HG03108 (cell line): ENCODE measurements around the gene CITED4.
A peak's percentile ranks its signal among the peaks of the same experiment; 100 is the strongest.

Experiments used
- ATAC-seq: cut with Tn5 transposase; IDR thresholded peaks from one replicate; pipeline ENCODE4 v1.9.1; 2021; ENCODE audit warnings: moderate library complexity; ENCODE audit not compliant: unreplicated experiment

The CITED4 gene

GRCh38 chr1:40886318-40887011, 24.3 kb upstream of the CITED4 start:
- ATAC-seq, result no peak

DNA sequence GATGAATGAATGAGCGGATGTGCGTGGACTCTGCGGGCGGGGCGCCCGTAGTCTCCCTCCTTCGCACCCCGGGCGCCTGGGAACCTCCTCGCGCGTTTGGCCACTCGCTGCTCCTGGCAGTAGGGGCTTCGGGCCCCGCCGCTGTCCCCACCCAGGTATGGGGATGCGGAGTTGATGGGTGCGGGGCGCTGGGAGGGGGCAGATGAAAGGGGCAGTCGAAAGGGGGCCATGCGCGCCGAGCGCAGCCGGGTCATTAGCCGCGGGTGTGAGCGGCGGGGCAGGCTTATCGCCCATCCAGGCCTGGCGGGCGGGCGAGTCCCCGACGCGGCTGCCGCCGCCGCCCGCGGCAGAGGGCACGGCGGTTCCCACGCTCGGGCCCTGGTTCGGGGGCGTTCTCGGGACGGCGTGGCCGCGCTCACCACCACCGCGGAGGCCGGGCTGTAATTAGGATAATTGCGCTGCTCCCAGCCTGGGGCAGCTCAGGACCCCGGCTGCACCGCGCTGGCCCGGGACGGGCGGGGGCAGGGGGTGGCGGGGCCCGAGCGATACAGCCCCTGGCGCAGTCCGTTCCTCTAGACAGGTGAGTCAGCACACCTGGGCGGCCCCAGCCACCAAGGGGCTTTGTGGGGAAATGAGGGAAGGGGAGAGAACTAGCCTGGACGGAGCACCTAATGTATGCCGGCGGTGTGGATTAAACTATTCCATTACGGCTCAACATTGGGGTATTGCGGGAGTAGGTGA, 22.1 kb upstream of the CITED4 start:
- ATAC-seq, result no peak

- ATAC-seq, result no peak
Measured at GRCh38 chr1:40880813-40881549, 18.8 kb upstream of the CITED4 start.

DNA sequence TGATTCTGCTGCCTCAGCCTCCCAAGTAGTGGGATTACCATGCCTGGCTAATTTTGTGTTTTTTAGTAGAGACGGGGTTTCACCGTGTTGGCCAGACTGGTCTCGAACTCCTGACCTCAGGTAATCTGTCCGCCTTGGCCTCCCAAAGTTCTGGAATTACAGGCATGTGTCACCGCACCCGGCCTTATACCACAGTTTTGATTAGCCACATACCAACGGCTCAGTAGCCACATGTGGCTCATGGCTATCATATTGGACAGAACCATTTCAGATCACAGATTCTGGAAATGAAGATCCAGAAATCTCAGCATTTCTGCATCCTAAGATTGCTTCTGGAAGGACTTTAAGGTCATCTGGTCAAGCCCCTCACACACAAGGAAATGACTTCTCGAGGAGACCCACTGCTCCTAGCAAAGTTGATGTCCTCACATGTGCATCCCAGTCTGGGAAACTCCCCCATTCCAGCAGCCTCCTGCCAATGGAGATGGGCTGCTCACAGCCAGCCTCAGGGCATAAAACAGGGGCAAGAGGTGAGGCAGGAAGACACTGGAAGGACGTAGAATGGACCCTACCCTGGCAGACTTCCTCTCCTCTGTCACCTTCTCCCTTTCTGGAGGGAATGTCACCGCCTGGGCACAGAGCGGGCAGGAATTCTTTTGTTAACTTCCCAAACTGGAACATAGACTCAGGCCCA, 17.5 kb upstream of the CITED4 start:
- ATAC-seq, result no peak

DNA sequence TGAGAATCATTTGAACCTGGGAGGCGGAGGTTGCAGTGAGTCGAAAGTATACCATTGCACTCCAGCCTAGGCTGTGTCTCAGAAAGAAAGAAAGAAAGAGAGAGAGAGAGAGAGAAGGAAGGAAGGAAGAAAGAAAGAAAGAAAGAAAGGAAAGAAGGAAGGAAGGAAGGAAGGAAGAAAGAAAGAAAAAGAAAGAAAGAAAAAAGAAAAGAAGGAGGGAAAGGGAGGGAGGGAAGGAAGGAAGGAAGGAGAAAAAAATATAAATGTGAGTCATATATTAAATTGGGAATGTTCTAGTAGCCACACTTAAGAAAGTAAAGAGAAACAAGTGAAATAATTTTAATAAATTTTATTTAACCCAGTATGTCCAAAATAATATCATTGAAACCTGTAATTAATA, 16.7 kb upstream of the CITED4 start:
- ATAC-seq, result no peak

DNA sequence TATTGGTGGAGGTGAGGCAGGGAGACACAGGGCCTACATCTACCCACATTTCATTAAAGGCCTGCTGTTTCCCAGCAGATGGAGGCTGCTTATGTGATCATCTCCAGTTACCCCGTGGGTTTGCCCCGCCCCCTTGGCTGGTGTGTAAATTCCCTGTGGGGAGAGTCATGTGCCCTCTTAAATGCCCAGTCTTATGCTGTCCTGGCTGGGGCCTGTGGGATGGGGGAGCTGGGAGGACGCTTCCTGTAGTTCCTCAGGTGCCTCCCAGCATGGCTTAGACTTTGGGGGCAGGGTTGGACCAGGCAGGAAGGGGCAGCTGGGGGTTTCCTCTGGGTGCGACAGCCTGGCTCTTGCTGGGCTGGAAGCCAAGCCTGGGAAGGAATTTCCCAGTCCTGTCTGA, 15.5 kb upstream of the CITED4 start:
- ATAC-seq, result no peak

DNA sequence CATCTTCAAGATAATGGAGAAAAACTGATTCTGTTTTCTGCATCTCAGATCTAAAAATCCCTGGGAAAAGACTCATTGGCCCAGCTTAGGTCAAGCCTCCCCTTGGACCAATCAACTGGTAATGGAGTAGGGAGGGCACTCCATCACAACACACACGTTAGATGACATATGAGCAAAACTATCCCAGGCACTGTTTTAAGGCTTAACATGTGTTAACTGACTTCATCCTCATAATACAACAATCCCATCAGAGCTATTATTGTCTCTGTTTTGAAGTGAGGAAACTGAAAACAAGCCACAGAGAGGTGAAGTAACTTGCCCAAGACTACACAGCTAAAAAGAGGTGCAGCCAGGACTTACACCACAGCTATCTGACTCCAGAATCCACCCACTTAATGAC, 14.7 kb upstream of the CITED4 start:
- ATAC-seq, result no peak

- no peak for ATAC-seq
Measured at GRCh38 chr1:40876436-40876761, 14.2 kb upstream of the CITED4 start.

DNA sequence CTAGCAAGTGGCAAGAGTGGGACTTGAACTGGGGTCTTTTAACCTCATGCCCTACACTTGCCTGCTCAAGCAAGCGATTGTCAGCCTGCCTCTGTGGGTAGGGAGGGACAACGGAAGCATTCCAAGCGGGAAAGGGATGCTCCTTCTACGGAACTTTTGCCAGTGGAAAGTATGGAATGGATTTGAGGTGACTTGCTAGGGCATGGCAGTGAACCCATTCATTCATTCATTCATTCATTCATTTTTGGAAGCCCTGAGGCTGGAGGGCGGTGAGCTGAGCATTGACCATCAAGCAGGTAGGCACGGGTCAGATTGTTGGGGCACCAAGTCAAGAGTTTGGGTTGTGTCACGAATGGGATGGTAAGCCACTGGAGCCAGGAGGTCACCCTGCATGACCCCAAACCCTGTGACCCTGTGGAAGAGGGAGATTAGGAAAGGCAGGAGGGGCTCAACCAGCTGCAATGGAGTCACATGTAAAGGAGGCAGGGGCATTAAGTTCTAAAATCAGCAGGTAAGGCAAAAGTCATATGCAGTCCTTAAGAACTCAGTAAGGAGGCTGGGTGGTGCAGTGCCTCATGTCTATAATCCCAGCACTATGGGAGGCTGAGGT, 11.8 kb upstream of the CITED4 start:
- ATAC-seq, result no peak

GRCh38 chr1:40872276-40872675, 10.1 kb upstream of the CITED4 start:
- no peak for ATAC-seq

- ATAC-seq, result no peak
Measured at GRCh38 chr1:40870135-40870728, 8.1 kb upstream of the CITED4 start.

DNA sequence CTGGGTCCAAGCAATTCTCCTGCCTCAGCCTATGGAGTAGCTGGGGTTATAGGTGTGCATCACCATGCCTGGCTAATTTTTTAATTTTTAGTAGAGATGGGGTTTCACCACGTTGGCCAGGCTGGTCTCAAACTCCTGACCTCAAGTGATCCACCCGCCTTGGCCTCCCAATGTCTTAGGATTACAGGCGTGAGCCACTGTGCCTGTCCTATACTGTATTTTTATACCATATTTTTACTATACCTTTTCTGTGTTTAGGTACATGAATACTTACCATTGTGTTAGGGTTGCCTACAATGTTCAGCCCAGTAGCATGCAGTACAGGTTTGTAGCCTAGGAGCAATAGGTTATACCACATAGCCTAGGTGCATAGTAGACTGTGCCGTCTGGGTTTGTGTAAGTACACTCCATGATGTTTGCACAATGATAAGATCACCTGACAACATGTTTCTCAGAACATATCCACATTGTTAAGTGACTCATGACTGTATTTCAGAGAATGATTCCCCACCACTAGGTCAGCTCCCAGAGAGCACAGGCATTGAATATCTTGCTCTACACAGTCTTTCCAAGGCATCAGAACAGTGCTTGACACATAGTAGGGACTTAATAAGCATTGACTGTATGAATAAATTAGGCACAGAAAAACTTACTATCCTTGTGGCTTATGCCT, 6.0 kb upstream of the CITED4 start:
- no peak for ATAC-seq

- ATAC-seq, result peak; percentile 14
Measured at GRCh38 chr1:40861224-40862003, 749 bp downstream of the CITED4 start.

DNA sequence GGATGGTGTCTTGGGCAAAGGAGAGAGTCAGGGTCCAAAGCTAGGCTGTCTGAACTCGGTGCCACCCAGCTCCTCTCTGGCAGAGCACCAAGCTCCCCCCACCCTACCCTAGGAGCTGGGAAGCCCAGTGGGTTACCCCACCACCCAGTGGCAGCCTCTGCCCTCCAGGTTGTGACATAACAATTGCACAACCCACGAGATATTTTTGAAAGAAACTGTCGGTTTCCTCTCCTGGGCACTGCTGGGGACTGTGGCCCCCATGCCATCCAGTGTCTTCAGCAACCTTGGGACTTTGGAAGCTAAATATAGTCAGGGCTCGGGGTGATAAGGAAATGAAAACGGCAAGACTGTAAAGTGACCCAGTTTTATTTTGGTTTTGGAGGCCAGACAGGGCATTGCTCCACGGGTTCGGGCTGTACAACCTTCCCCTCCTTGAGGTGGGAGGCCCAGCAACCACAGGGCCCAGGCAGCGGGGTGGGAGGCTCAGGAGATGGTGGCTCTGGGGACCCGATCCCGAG, 1.4 kb downstream of the CITED4 start:
- no peak for ATAC-seq

DNA sequence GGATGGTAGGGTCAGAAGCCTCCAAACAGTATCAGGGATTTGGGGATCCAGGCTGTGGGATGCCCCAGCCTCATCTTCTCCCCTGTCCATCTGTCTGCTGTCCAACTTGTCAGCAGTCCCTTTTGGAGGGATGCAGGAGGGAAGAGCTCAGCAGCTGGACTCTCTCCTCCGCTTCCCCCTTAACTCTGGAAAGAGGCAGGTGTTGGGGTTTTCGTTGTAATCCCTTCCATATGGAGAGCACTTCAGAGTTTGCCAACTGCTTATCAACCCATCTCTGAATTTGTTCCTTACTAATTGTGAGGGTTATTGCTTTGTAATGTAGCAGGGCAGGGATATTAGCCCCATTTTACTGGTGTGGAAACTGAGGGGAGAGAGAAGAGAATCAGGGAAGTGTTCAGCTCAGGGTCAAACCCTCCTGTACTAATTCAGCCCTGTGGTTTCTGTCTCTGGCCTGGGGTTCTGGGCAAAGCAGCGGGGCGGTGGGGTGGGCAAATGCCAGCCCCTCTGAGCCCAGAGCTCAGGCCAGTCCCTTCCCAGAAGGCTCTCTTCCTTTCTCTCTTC, 3.2 kb downstream of the CITED4 start:
- ATAC-seq, result no peak

- no peak for ATAC-seq
Measured at GRCh38 chr1:40857737-40858136, 4.4 kb downstream of the CITED4 start.

DNA sequence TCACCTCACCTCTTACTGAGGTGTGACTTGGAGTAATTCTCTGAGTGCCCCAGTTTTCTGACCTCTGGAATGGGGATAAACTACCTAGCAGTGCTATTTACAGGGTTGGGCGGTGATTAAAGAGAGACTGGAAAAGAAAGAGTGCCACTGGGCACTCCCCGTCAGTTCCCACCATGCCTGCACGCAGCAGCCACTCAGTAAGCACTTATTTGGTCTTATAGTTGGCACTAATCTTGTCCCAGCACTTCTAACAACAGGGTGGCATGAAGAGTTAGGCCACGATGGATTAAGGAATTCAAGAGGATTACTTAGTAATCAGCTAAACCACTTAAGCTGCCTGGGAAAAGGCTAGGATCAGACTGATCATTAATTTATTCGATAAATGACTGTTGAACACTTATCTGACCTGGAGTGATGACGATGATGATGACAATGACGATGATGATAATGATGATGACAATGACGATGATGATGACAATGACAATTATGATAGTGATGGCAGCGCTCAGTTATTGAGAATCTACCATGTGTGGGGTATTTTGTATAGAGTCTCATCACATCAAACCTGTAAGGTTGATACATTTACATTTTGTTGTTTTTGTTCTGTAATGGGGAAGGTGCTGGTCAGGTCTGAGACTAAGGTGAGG, 5.4 kb downstream of the CITED4 start:
- no peak for ATAC-seq

DNA sequence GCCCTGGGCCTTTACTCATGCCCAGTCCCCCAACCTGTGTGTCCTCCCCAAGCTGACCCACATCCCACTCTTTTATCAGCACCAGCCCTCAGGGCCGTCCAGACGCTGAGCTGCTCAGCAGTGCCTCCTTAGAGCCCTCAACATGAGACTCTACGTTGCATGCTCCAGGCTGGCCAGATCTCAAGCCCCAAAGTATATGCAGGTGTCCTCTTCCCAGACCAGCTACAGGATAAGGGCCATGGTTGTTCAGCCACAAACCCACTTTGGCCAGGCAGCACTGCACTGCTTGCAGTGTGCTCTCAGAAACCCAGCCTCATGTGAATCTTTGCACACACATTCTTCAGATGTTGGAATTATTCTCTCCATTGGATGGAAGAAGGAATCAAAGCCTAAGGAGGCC, 6.0 kb downstream of the CITED4 start:
- ATAC-seq, result no peak
